ENCODE results near the gene TEX54.

DNA sequence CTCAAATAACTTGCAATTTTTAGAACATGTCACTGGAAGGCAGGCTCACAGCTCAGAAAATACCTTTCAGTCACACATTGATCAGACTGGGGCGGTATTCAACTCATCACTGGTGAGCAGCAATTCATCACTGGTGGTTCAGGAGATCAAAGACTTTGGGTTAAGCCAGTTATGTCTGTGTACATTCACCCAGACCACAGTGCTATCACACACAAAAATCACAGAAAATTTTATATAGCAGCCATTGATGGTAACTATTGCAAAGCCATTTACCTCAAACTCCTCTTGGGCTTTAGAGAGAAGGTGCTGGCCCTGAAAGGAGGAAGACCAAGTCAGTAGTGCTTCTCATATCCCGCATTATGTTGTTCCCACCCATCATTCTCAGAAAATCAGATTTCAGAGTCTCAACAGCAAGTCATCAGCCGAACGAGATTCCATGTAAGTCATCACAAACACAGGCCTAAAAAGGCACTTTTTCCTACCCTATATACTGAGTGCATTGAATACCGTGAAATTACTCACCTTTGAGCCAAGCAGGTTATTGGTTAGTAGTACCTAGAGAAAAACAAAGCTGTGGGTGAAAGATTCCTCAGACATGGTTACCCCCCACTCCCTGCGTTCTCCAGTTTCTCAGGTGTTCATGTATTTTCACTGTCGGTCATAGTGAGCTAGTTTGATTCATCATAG is 20.8 kb upstream of the TEX54 start:
- TF ChIP-seq, protein P1, sequence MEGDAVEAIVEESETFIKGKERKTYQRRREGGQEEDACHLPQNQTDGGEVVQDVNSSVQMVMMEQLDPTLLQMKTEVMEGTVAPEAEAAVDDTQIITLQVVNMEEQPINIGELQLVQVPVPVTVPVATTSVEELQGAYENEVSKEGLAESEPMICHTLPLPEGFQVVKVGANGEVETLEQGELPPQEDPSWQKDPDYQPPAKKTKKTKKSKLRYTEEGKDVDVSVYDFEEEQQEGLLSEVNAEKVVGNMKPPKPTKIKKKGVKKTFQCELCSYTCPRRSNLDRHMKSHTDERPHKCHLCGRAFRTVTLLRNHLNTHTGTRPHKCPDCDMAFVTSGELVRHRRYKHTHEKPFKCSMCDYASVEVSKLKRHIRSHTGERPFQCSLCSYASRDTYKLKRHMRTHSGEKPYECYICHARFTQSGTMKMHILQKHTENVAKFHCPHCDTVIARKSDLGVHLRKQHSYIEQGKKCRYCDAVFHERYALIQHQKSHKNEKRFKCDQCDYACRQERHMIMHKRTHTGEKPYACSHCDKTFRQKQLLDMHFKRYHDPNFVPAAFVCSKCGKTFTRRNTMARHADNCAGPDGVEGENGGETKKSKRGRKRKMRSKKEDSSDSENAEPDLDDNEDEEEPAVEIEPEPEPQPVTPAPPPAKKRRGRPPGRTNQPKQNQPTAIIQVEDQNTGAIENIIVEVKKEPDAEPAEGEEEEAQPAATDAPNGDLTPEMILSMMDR (IDR thresholded peaks at IDR 0.05; ENCODE audit: poor library complexity): no peak
- no peak for TF ChIP-seq EZH2 (IDR thresholded peaks at IDR 0.05; ENCODE audit: borderline replicate concordance)
